Stimulated activated CD4-positive, alpha-beta T cell treated with anti-CD3 and anti-CD28 coated beads, Interleukin-12 subunit alpha, Interleukin-12 subunit beta, amount 100 ng/mL, for 24 hours (primary cell): ENCODE data around the gene ATP6V1D.
"Not testable (repeated sequence)": the region's sequence is repeated elsewhere in the genome, so short reads cannot be mapped to it uniquely, and the experiment has no call there.

Experiments used
- DNase-seq, 2 experiments: peaks; one replicate each; pipeline ENCODE4 v3.0.0-alpha.2; 2020; ENCODE audit warnings: low read depth in 2 of 2

Gene ATP6V1D

DNA sequence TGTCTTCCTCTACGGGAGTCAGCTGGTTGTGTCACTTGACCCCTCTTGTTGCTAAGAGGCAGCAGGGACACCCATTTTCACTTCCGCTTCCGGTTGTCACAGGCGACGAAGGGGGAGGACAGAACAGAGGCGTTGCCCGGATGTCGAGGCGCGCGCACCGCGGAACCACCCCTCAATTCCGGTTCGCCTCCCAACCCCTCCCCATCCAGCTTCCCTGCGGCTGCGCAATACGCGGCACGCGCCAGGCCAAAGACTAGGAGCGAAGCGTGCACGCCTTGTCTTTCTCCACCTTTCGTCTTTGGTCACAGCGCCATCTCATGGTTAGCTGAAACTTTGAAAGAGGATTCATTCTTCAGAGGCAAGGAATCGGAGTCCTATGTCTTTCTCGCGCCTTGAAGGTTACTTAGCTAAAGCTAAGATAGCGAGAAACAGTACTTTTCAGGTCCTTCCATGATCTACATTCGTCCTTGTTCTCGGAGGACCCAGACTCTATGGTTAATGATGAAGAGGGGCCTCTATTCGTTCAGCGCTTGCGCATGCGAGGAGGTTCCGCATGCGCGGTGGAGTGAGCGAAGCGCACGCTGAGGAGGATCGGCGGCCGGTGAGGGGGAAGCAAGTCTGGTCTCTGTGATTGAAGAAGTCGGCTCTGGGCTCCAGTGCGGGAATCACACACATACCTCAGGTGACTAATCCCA, at the start of gene ATP6V1D, which contains the start of gene EIF2S1:
Gene ATP6V1D (minus strand): TSS at position 30 of the 695 bp plus-strand sequence. CDS start 106 bp downstream, outside the sequence.
Gene EIF2S1 (plus strand): TSS at position 554 of the 695 bp plus-strand sequence. CDS start 4,440 bp downstream, outside the sequence.
- peak; percentile 97 to 99 for DNase-seq

DNA sequence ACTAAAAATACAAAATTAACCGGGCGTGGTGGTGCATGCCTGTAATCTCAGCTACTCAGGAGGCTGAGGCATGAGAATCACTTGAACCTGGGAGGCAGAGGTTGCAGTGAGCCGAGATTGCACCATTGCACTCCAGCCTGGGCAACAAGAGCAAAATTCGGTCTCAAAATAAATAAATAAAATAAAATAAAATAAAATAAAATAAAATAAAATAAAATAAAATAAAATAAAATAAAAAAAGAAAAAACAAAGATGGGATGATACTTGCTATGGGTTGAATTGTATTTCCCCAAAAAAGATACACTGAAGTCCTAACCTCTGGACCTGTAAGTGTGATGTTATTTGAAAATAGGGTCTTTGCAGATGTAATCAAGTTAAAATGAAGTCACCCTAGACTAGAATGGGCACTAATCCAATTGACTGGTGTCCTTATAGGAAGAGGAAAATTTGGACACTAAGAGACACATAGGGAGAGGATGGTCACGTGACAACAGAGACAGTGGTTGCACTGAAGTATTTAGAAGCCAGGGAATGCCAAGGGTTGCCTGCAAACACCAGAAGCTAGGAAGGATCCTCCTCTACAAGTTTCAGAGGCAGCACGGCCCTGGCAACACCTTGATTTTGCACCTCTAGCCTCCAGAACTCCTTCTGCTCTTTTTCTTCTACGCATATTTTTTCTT, 48.7 kb upstream of the ATP6V1D start:
- not testable (repeated sequence) for DNase-seq

DNA sequence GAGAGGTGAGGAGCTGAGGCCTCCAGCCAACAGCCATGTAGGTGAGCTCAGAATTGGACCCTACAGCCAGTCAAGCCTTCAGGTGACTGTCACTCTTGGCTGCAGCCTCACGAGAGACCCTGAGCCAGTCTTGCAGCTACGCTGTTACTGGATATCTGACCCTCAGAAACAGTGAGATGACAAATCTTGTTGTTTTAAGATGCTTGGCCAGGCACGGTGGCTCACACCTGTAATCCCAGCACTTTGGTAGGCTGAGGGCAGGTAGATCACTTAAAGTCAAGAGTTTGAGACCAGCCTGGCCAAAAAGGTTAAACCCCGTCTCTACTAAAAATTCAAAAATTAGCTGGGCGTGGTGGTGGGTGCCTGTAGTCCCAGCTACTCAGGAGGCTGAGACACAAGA, 46.2 kb upstream of the ATP6V1D start:
- DNase-seq: no peak

DNA sequence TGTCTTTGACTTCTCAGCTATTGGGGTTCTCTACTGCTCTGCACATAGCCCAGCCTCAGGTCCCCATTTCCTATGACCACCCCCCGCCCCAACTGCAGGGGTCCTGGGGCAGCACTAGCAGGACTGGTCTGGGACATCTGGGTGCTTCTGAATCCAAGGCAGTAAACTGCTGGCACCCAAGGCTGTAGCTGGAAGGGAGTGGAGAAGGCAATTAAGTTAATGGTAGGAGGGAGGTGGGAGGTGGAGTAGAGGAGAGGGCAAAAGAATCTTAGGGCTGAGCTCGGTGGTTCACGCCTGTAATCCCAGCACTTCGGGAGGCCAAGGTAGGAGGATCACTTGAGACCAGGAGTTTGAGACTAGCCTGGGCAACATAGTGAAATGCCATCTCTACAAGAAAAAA, 40.8 kb upstream of the ATP6V1D start:
- no peak for DNase-seq

DNA sequence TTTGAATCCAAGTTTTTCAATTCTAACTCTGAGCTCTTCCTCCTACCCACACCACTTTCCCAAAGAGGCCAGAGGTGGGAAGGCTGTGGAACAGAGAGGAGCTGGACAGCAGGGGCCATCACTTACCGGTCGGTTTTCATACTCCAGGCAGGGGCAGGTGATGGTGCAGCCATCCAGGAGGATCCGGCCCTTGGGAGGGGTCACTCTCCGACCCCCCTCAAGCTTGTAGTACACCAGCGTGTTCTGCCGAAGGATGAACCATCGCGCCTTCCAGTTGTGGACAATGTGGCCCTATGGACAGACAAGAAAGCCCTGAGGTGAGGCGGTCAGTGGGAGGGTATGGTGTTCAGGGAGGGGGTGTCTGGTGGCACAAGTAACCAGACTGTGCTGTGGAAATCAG, 37.9 kb upstream of the ATP6V1D start:
- DNase-seq: no peak

DNA sequence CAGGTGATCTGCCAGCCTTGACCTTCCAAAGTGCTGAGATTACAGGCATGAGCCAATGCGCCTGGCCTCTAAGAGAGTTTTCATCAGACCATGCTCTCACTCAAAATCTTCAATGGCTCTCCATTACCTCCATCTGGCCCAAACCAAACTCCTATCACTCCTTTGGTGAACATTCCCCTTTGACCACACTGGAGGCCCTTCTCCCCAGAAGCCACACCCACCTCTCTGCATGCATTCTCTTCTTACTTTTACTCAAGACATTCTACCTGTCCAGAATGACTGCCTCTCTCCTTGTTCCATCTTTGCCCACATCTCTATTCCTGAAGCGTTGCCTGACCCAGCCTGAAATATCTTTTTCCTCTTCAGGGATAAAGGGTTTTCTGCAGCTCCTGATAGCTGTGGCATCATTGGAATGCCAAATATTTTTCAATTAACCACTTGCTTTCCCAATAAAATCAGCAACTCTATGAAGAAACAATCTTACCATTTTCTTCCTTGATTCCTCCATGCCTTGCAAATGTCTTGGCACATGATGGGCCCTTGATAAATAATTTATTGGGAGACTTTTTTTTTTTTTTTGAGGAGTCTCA, 36.9 kb upstream of the ATP6V1D start:
- no peak for DNase-seq

GRCh38 chr14:67395876-67396189, 36.2 kb upstream of the ATP6V1D start:
- no peak for DNase-seq

GRCh38 chr14:67395086-67395875, 35.7 kb upstream of the ATP6V1D start:
- DNase-seq: no peak

GRCh38 chr14:67393689-67394088, 34.1 kb upstream of the ATP6V1D start:
- no peak for DNase-seq

DNA sequence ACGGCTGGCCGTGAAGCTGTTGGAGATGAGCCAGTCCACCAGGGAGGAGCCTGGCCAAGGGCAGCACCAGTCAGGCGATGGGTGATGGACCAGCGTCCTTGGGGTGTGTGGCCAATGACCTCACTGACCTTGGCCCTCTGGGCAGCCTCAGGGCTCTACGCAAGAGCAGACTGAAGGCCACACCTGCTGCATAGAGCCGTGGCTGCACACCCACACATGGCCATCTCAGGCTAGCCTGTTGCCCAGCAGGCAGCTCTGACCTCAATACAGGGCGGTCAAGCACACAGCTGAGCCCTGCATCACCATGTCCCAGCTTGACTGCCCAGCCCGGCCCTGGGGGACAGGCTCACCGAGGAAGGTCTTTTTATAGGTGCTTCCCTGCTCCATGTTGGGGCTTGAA, 33.2 kb upstream of the ATP6V1D start:
- DNase-seq: no peak

- DNase-seq: no peak
Measured at GRCh38 chr14:67392123-67392522, 32.5 kb upstream of the ATP6V1D start.

DNA sequence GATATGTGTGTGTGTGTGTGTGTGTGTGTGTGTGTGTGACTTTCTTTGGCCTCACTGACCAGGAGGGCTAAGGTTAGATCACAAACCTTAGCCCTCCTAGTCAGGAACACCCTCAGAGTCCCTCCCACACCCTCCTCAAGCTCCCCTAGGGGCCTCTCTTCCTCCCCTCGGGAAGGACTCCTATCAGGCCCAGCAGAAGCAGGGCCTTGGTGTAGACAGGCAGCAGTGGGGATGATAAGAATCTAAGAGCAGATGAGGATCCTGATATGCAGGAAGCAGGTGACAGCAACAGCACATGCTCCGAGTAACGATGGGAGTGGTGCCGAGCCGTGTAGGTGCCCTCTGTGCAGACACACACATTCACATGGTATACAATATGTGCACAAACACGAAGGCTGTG, 31.7 kb upstream of the ATP6V1D start:
- no peak for DNase-seq

DNA sequence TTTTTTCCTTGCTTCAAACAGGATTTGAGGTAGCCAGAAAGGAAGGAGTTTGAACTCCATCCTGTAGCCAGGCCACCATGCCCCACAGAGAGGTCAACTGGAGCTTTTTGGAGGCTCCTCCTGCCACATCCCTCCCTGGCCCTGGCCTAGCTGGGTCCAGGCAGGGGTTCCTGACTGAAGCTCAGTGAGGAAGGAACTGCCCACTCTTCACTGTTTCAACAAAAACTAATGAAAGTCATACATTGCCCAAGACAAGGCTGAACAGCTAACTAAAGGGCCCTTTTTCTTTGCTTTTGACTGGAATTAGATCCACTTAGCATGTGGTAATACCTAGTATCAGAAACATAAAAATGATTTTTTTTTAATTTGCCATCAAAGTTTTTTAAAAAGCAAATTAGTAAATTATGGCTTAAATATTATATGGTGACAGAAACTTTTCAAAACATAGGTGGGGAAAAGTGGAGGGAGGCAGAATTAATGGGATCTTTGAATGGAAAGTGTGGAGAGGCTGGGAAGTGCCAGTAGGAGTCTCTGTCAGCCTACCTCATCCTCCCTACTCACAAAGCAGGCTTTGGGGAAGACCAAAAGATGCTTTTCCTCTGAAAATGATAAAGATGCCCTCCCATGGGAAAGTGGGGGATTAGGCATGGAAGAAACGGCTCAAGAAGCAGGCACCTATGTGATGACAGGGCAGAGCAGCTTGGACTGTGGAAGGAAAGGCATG, 30.4 kb upstream of the ATP6V1D start:
- DNase-seq: no peak

DNA sequence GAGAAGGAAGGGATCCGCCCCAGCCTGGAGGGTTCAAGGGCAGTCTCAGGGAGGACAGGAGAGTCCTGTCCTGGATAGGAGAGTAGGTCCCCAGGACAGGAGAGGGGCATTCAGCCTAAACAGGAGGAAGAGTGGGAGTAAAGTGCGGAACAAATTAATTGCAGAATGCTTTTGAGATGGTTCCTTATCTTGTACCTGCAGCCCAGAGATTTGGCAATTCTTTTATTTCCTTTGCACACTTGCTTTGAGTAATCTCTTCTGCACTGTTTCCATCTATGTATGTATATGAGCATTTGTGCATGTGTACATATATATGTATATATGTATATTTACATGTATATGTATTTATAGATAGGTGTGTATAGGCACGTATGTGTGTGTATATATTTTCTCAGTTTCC, 29.7 kb upstream of the ATP6V1D start:
- no peak for DNase-seq

DNA sequence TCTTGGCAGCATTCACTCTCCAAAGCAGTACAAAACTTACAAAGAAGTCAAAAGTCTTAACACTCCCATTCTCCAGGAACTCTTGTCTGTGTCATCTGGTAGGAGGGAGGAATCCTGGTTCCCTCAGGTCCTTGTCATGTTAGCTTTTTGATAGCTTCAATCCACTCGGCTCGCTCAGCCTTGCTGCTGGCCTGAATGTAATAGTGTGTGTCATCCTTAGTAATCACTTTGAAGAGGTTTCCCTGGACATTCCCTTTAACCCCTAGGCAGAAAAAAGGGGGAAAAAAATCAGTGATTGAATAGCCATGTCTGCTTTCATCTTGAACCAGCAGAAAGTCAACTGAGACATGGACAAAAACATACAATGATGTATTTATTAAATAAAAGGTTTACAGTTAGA, 27.6 kb upstream of the ATP6V1D start:
- DNase-seq: no peak

- no peak for DNase-seq
Measured at GRCh38 chr14:67385618-67386017, 26.0 kb upstream of the ATP6V1D start.

DNA sequence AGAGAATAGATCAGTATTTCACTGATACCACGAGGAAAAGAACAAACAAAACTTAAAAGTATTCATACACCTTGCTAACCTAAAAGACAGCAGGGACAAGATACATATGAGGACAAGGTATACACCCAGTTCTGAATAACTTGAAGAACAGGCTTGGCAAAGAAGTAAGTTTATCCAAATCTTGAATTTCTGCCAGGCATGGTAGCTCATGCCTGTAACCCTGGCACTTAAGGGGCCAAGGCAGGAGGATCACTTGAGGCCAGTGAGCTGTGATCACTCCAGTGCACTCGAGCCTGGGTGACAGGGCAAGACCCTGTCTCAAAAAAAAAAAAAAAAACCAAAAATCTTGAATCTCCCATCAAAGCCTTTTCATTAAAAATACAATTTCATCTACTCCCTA, 25.5 kb upstream of the ATP6V1D start:
- no peak for DNase-seq

DNA sequence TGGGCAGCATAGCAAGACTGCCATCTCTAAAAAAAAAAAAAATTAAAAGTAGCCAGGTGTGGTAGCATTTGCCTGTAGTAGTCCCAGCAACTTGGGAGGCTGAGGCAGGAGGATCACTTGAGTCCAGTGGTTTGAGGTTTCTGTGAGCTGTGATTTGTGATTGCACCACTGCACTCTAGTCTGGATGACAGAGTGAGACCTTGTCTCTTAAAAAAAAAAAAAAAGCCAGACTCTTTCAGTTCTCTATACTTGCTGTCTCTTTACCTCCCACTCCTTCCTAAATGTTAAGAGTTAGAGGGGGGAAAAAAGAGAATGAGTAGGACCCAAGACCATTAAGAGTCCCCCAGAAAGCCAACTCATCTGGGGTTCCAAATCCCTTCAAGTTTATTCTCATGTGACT, 18.3 kb upstream of the ATP6V1D start:
- no peak for DNase-seq

DNA sequence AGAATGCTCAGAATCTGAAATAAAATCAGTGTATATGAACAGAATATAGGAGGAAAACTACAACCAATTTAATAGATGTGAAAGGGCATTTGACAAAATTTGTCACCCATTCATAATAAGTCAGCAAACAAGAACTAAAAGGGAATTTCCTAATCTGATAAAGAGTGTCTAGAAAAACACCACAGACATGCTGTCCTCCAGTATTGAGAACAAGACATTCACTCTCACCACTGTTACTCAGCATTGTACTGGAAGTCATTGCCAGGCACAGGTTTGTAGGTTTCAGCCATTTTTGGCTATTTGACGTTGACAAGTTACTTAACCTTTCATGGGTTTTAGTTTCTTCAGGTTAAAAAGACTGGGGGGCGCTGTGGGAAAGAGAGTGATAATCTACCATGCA, 13.7 kb upstream of the ATP6V1D start:
- DNase-seq: no peak

DNA sequence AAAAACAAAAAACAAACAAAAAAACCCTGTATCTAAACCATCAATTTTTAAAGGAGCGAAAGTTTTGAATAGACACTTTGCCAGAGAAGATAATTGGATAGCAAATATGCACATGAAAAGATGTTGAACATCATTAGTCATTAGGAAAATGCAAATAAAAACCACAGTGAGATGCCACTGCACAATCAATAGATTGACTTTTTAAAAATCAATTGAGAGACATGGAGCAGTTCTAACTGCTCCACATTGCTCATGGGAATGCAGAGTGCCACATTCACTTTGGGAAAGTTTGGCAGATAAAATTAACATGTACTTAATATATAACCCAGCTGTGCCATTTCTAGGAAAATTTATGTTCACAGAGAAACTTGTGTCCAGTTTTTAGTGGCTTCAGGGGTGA, 13.2 kb upstream of the ATP6V1D start:
- DNase-seq: no peak

DNA sequence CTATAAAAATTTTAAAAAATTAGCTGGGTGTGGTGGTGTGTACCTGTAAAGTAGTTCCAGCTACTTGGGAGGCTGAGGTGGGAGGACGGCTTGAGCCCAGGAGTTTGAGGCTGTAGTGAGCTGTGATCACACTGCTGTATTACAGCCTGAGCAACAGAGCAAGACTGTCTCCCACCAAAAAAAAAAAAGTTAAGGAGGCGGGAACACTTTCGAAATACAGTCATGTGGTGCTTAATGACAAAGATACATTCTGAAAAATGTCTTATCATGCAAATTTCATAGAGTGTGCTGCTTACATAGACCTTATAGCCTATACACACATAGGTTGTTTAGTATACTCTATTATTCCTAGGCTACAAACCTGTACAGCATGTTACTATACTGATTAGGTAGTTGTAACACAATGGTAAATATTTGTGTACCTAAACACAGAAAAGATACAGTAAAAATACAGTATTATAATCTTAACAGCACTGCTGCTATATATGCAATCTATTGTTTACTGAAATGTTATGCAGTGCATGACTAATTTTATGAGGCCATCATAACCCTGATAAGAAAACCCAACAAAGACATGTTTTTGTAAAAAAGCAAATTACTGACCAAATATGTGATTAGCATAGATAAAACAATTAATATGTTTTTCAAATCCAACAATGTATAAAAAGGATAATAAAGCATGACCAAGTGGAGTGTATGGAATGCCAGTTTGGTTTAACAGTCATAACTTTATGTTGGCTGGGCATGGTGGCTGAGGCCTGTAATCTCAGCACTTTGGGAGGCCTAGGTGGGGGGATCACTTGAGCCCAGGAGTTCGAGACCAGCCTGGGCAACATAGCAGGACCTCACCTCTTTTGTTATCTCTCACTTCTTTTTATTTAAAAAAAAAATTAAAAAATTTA, 11.9 kb upstream of the ATP6V1D start:
- no peak for DNase-seq
